Measurements from ENCODE around the gene MGAT4B. TPM values are rescaled to one million over a fixed set of nuclear protein-coding genes. Genes with fewer than 3 reads are reported as not detected.

The MGAT4B gene
- total RNA-seq, 1 experiment from 2014 or later: 148 TPM

- ChIA-PET RAD21 (ENCODE audit: low non-redundant PET in 1 of 2, low total read pairs in 2 of 2, uncharacterized antibody in 2 of 2, unreplicated experiment in 2 of 2) (no interaction called here), CTCF (interaction anchor here (1.2 kb wide), 1 partner anchor 9 kb away, joined by 3 read pairs; no protein-coding TSS in a partner anchor), POLR2A (no interaction called here)
- no peak overlapping the region for H2AFZ ChIP-seq (ENCODE audit: low read depth, low read length, poor library complexity, severe bottlenecking)
- H3K9ac ChIP-seq (ENCODE audit: low read length): no peak overlapping the region
- no peak overlapping the region for H3K27ac ChIP-seq (ENCODE audit: low read depth, low read length)
- no peaks in the 10 kb centered on the region for H3K9me2 ChIP-seq (ENCODE audit: insufficient read depth)
- H3K4me2 ChIP-seq (ENCODE audit: low read length): no peak overlapping the region
- H3K9me3 ChIP-seq (ENCODE audit: control insufficient read depth in 1 of 2, insufficient read depth in 1 of 2, low read depth in 1 of 2, low read length in 2 of 2): no peaks in the 10 kb centered on the region
- ATAC-seq: no peak
- no peak overlapping the region for H3K4me3 ChIP-seq (replicated peaks in 1 of 2; ENCODE audit: low read depth in 1 of 2, low read length in 2 of 2)
- H3K27me3 ChIP-seq (ENCODE audit: insufficient read depth, low read length): no peaks in the 10 kb centered on the region
- H3K36me3 ChIP-seq (ENCODE audit: control insufficient read depth in 1 of 2, insufficient read depth in 2 of 2, low read length in 2 of 2): peaks cover 27 to 36% of the 10 kb centered on the region in 2 experiments; a peak in 3 of 4 replicates
- no TSS peak for BruUV-seq (replicated peaks)
- TF ChIP-seq JUND (IDR thresholded peaks at IDR 0.05) (no peak), CBX3 (IDR thresholded peaks at IDR 0.05; ENCODE audit: low read depth) (no peak), TCF7L2 (IDR thresholded peaks at IDR 0.05; ENCODE audit: borderline replicate concordance, extremely low read depth, insufficient read depth, insufficient read length) (no peak), CEBPB (IDR thresholded peaks at IDR 0.05; ENCODE audit: low read depth) (no peak), FOSL1 (IDR thresholded peaks at IDR 0.05; ENCODE audit: low read depth) (no peak), SIN3A (IDR thresholded peaks at IDR 0.05; ENCODE audit: low read depth) (no peak), EGR1 (IDR thresholded peaks at IDR 0.05; ENCODE audit: low read depth) (no peak)
- no peaks in the 10 kb centered on the region for H4K20me1 ChIP-seq (ENCODE audit: insufficient read depth)
- intact Hi-C loops (cut with micrococcal nuclease): no loop called here
- no peak for DNase-seq (ENCODE audit: low read depth, low spot score)
- H3K79me2 ChIP-seq (ENCODE audit: insufficient read depth, low read length): peaks cover 13% of the 10 kb centered on the region; the same call in 1 of the 2 replicates
- no peaks in the 10 kb centered on the region for H3K4me1 ChIP-seq (ENCODE audit: control insufficient read depth in 1 of 2, insufficient read depth in 2 of 2, low read length in 2 of 2)
Measured at GRCh38 chr5:179772351-179772750, 34.3 kb downstream of the MGAT4B start.

DNA sequence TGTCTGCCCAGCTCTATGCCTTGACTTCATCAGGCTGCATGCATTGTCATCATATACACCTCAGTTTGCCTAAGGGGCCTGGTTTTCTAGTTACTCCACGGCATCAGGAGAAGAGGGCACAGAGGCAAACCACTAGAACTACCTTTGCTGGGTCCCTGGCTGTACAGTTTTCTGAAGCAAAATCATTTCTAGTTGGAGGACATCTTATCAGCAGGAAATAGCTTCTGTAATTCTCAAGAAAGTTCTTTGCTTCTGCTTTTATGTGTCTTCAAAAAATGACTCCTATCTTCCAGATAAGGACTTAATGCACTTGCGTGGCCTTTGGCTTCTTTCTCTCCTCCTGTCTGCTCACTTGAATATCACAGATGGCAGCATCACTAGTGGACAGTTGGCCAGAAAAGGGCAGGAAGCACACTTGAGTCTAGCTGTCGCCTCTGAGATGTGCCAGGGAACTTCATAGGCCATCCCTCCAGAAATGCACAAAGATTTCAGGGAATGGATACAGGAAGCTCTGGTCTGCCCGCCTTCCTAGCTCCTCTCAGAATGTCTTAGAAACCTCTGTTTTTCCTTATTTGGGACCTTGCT, 35.3 kb downstream of the MGAT4B start:
- DNase-seq (ENCODE audit: low read depth, low spot score) (no peak), ATAC-seq (no peak)
- Histone ChIP-seq H3K79me2 (ENCODE audit: insufficient read depth, low read length) (peaks cover 23% of the 10 kb centered on the region; the same call in 1 of the 2 replicates), H4K20me1 (ENCODE audit: insufficient read depth) (no peaks in the 10 kb centered on the region), H3K27ac (ENCODE audit: low read depth, low read length) (no peak overlapping the region), H2AFZ (ENCODE audit: low read depth, low read length, poor library complexity, severe bottlenecking) (no peak overlapping the region), H3K4me1 (ENCODE audit: control insufficient read depth in 1 of 2, insufficient read depth in 2 of 2, low read length in 2 of 2) (no peaks in the 10 kb centered on the region), H3K9me3 (ENCODE audit: control insufficient read depth in 1 of 2, insufficient read depth in 1 of 2, low read depth in 1 of 2, low read length in 2 of 2) (no peaks in the 10 kb centered on the region), H3K9me2 (ENCODE audit: insufficient read depth) (no peaks in the 10 kb centered on the region), H3K9ac (ENCODE audit: low read length) (no peak overlapping the region), H3K27me3 (ENCODE audit: insufficient read depth, low read length) (no peaks in the 10 kb centered on the region), H3K4me3 (replicated peaks in 1 of 2; ENCODE audit: low read depth in 1 of 2, low read length in 2 of 2) (no peak overlapping the region), H3K36me3 (ENCODE audit: control insufficient read depth in 1 of 2, insufficient read depth in 2 of 2, low read length in 2 of 2) (peaks cover 31 to 41% of the 10 kb centered on the region in 2 experiments; a peak in 3 of 4 replicates), H3K4me2 (ENCODE audit: low read length) (no peak overlapping the region)
- intact Hi-C loops (cut with micrococcal nuclease): no loop called here
- CTCF ChIA-PET: interaction anchor here (1.2 kb wide), 1 partner anchor 8 kb away, joined by 3 read pairs; no protein-coding TSS in a partner anchor
- POLR2A ChIA-PET: no interaction called here
- RAD21 ChIA-PET (ENCODE audit: low non-redundant PET in 1 of 2, low total read pairs in 2 of 2, uncharacterized antibody in 2 of 2, unreplicated experiment in 2 of 2): no interaction called here
- BruUV-seq (replicated peaks): no TSS peak
- no peak for TF ChIP-seq EGR1 (IDR thresholded peaks at IDR 0.05; ENCODE audit: low read depth)
- TF ChIP-seq, protein P1, sequence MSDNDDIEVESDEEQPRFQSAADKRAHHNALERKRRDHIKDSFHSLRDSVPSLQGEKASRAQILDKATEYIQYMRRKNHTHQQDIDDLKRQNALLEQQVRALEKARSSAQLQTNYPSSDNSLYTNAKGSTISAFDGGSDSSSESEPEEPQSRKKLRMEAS (IDR thresholded peaks at IDR 0.05): no peak
- TF ChIP-seq SIN3A (IDR thresholded peaks at IDR 0.05; ENCODE audit: low read depth): no peak
- TF ChIP-seq ZFX (IDR thresholded peaks at IDR 0.05): no peak
- no peak for TF ChIP-seq EZH2 (IDR thresholded peaks at IDR 0.05)
- no peak for TF ChIP-seq POLR2A (IDR thresholded peaks at IDR 0.05; ENCODE audit: borderline replicate concordance, extremely low read depth, insufficient read depth, insufficient read length)
- TF ChIP-seq, protein P2, sequence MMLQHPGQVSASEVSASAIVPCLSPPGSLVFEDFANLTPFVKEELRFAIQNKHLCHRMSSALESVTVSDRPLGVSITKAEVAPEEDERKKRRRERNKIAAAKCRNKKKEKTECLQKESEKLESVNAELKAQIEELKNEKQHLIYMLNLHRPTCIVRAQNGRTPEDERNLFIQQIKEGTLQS (IDR thresholded peaks at IDR 0.05): no peak
- no peak for TF ChIP-seq RAD21 (IDR thresholded peaks at IDR 0.05; ENCODE audit: low read depth)
- no peak for TF ChIP-seq ELF1 (IDR thresholded peaks at IDR 0.05; ENCODE audit: borderline replicate concordance, low read depth)
- TF ChIP-seq POLR2AphosphoS5 (IDR thresholded peaks at IDR 0.05; ENCODE audit: low read depth, low read length): no peak
- TF ChIP-seq TCF7L2 (IDR thresholded peaks at IDR 0.05; ENCODE audit: borderline replicate concordance, extremely low read depth, insufficient read depth, insufficient read length): no peak
- no peak for TF ChIP-seq ZNF274 (IDR thresholded peaks at IDR 0.05; ENCODE audit: low read depth, low read length)
- no peak for TF ChIP-seq REST (IDR thresholded peaks at IDR 0.05; ENCODE audit: low read depth)
- TF ChIP-seq SRF (IDR thresholded peaks at IDR 0.05; ENCODE audit: low read depth): no peak
- TF ChIP-seq CEBPB (IDR thresholded peaks at IDR 0.05; ENCODE audit: low read depth): no peak
- TF ChIP-seq YY1 (IDR thresholded peaks at IDR 0.05; ENCODE audit: extremely low read depth, insufficient replicate concordance, low read depth, low read length): no peak

Measured in HCT116 (cell line).